ENCODE data around the gene WNT1. TPM values are rescaled to one million over a fixed set of nuclear protein-coding genes. Genes with fewer than 3 reads are reported as not detected.

The WNT1 gene
- total RNA-seq, 4 donors from 2014 or later: not detected

- TF ChIP-seq POLR2AphosphoS5 (IDR thresholded peaks at IDR 0.05) (no peak), CTCF (IDR thresholded peaks at IDR 0.05) (no peak), EP300 (IDR thresholded peaks at IDR 0.05; ENCODE audit: low read depth) (no peak)
- Histone ChIP-seq H3K4me1 (peaks cover 6 to 17% (median 11%) of the 10 kb centered on the region in 4 donors), H3K27ac (no peak overlapping the region), H3K27me3 (peaks cover 85% of the 10 kb centered on the region), H3K9me3 (no peaks in the 10 kb centered on the region), H3K4me3 (no peak overlapping the region), H3K36me3 (no peaks in the 10 kb centered on the region)
- no peak for DNase-seq
- in situ Hi-C loops (cut with MboI; ENCODE audit: low pct_ligation_motif_present in 1 of 4, low pct_unique_long_range_greater_than_20kb in 1 of 4, low sequenced_read_pairs in 3 of 4) (no loop called here), intact Hi-C loops (cut with DNase I; ENCODE audit: low total_unique reads) (no loop called here)
- 72 to 83% methylated on average over 2 of the region's 2 CpGs for WGBS, 2 donors (ENCODE audit: low coverage in 1 of 2)
Measured at GRCh38 chr12:48985901-48986300, 7.8 kb downstream of the WNT1 start.

GRCh38 chr12:48986720-48987291 lies 8.7 kb downstream of the WNT1 start:
- H3K4me1 ChIP-seq: peaks cover 0 to 8% (median 4%) of the 10 kb centered on the region in 4 donors
- WGBS, 2 donors (ENCODE audit: low coverage in 1 of 2): 79% methylated on average over 23 of the region's 23 CpGs; no CpG with 5 or more reads in 1 of the 2 donors
- no peak for DNase-seq
- no peaks in the 10 kb centered on the region for H3K9me3 ChIP-seq
- H3K27me3 ChIP-seq: peaks cover 83% of the 10 kb centered on the region
- intact Hi-C loops (cut with DNase I; ENCODE audit: low total_unique reads) (no loop called here), in situ Hi-C loops (cut with MboI; ENCODE audit: low pct_ligation_motif_present in 1 of 4, low pct_unique_long_range_greater_than_20kb in 1 of 4, low sequenced_read_pairs in 3 of 4) (no loop called here)
- H3K27ac ChIP-seq: no peak overlapping the region
- no peak overlapping the region for H3K4me3 ChIP-seq
- H3K36me3 ChIP-seq: no peaks in the 10 kb centered on the region
- no peak for TF ChIP-seq POLR2AphosphoS5 (IDR thresholded peaks at IDR 0.05)
- no peak for TF ChIP-seq CTCF (IDR thresholded peaks at IDR 0.05)
- no peak for TF ChIP-seq POLR2A (IDR thresholded peaks at IDR 0.05)
- no peak for TF ChIP-seq EP300 (IDR thresholded peaks at IDR 0.05; ENCODE audit: low read depth)

GRCh38 chr12:48988030-48988649 lies 10.0 kb downstream of the WNT1 start:
- peaks cover 84% of the 10 kb centered on the region for H3K27me3 ChIP-seq

GRCh38 chr12:48990552-48990951 lies 12.4 kb downstream of the WNT1 start:
- DNase-seq: no peak
- intact Hi-C loops (cut with DNase I; ENCODE audit: low total_unique reads): no loop called here
- Histone ChIP-seq H3K9me3 (no peaks in the 10 kb centered on the region), H3K36me3 (no peaks in the 10 kb centered on the region), H3K27me3 (peaks cover 83% of the 10 kb centered on the region), H3K4me1 (peaks cover 0 to 12% (median 7%) of the 10 kb centered on the region in 4 donors), H3K27ac (no peak overlapping the region), H3K4me3 (no peak overlapping the region)
- TF ChIP-seq CTCF (IDR thresholded peaks at IDR 0.05): no peak
- TF ChIP-seq EP300 (IDR thresholded peaks at IDR 0.05; ENCODE audit: low read depth): no peak
- TF ChIP-seq POLR2AphosphoS5 (IDR thresholded peaks at IDR 0.05): no peak
- TF ChIP-seq POLR2A (IDR thresholded peaks at IDR 0.05): no peak
- in situ Hi-C loops (cut with MboI; ENCODE audit: low pct_ligation_motif_present in 1 of 4, low pct_unique_long_range_greater_than_20kb in 1 of 4, low sequenced_read_pairs in 3 of 4): no loop called here

More at GRCh38 chr12:48988030-48988649, 10.0 kb downstream of the WNT1 start:
- 26 to 76% methylated on average over 2 to 16 of the region's 16 CpGs for WGBS, 2 donors (ENCODE audit: low coverage in 1 of 2)
- H3K4me1 ChIP-seq: peaks cover 0 to 8% (median 4%) of the 10 kb centered on the region in 4 donors
- H3K9me3 ChIP-seq: no peaks in the 10 kb centered on the region
- H3K4me3 ChIP-seq: no peak overlapping the region
- peak; percentile 75 for DNase-seq
- intact Hi-C loops (cut with DNase I; ENCODE audit: low total_unique reads): no loop called here
- no peaks in the 10 kb centered on the region for H3K36me3 ChIP-seq
- no peak overlapping the region for H3K27ac ChIP-seq
- in situ Hi-C loops (cut with MboI; ENCODE audit: low pct_ligation_motif_present in 1 of 4, low pct_unique_long_range_greater_than_20kb in 1 of 4, low sequenced_read_pairs in 3 of 4): no loop called here
- TF ChIP-seq CTCF (IDR thresholded peaks at IDR 0.05): peak; percentile 72 to 90 (median 82)
- TF ChIP-seq POLR2AphosphoS5 (IDR thresholded peaks at IDR 0.05): no peak
- no peak for TF ChIP-seq EP300 (IDR thresholded peaks at IDR 0.05; ENCODE audit: low read depth)
- no peak for TF ChIP-seq POLR2A (IDR thresholded peaks at IDR 0.05)

All from transverse colon (tissue), 4 donors.